Endothelial cell of umbilical vein (primary cell): ENCODE measurements around the gene WBP1L. TPM values are rescaled to one million over a fixed set of nuclear protein-coding genes. Genes with fewer than 3 reads are reported as not detected.

Experiments
- BruUV-seq: library from RNA; stranded (reverse); fragments of 400-500 nt; replicated peaks from 2 replicates; lab custom pipeline; 2021; lab: Mats Ljungman, UMichigan
- CTCF ChIA-PET: fragments of 300-600, 350-600 bp; sonication (Branson Sonifier 250); formaldehyde crosslinking; loops from one replicate; lab custom pipeline; 2021; ENCODE audit warnings: antibody characterized with exemption, inconsistent platforms; lab: Charles Lee
- POLR2A ChIA-PET: fragments of 300-600, 350-600 bp; sonication (Branson Sonifier 250); formaldehyde crosslinking; loops from one replicate; lab custom pipeline; 2021; ENCODE audit warnings: antibody characterized with exemption, inconsistent platforms; lab: Charles Lee
- DNase-seq: peaks from one replicate; pipeline ENCODE4 v3.0.0-alpha.2; 2011; ENCODE audit warnings: low read depth, low spot score
- FAIRE-seq: peaks from 2 replicates; lab custom pipeline; 2011; peaks lifted over from hg19 to GRCh38; lab: Jason Lieb, UNC
- H2AFZ ChIP-seq: 2 replicates; pipeline ENCODE4 v1.6.0; 2012; ENCODE audit warnings: low read depth, low read length, control low read depth, inconsistent platforms
- H3K27ac ChIP-seq: 2 replicates; pipeline ENCODE4 v1.5.1; 2011; ENCODE audit warnings: low read depth, mild to moderate bottlenecking, control low read depth, low read length, moderate library complexity; ENCODE audit not compliant: insufficient read depth
- H3K27me3 ChIP-seq, 2 experiments: 2 replicates each; pipeline versions ENCODE4 v1.6.0 to v1.6.1; 2011; ENCODE audit warnings: low read length in 2 of 2, mixed read lengths in 1 of 2; ENCODE audit not compliant: control insufficient read depth in 2 of 2, insufficient read depth in 2 of 2
- H3K36me3 ChIP-seq, 2 experiments: 2 replicates in 1 of 2; 3 replicates in 1 of 2; pipeline ENCODE4 v1.5.1; 2011; ENCODE audit warnings: low read length in 2 of 2, mild to moderate bottlenecking in 1 of 2, moderate library complexity in 1 of 2; ENCODE audit not compliant: control insufficient read depth in 2 of 2, insufficient read depth in 2 of 2; ENCODE audit errors: extremely low read depth in 1 of 2
- H3K4me1 ChIP-seq: 3 replicates; pipeline ENCODE4 v1.5.1; 2011; ENCODE audit warnings: mild to moderate bottlenecking, low read length; ENCODE audit not compliant: control insufficient read depth, insufficient read depth; ENCODE audit errors: extremely low read depth
- H3K4me2 ChIP-seq: 2 replicates; pipeline ENCODE4 v1.6.1; 2011; ENCODE audit warnings: low read length, control low read depth, mixed read lengths; ENCODE audit not compliant: insufficient read depth
- H3K4me3 ChIP-seq, 3 experiments: fragments of 200-600 bp in 1 of 3; sonication (generic), shearing (Covaris generic) in 1 of 3; replicated peaks in 1 of 3; 2 replicates each; pipeline ENCODE4 v1.5.1; 2011 to 2016; ENCODE audit warnings: control low read depth in 3 of 3, low read length in 3 of 3, mild to moderate bottlenecking in 2 of 3, inconsistent platforms in 1 of 3, low read depth in 1 of 3, moderate library complexity in 1 of 3; ENCODE audit not compliant: insufficient read depth in 1 of 3
- H3K79me2 ChIP-seq: 2 replicates; pipeline ENCODE4 v1.6.0; 2012; ENCODE audit warnings: low read length, inconsistent platforms; ENCODE audit not compliant: control insufficient read depth, insufficient read depth
- H3K9ac ChIP-seq: replicated peaks from 2 replicates; pipeline ENCODE3; 2011; ENCODE audit warnings: low read length, control low read depth; ENCODE audit not compliant: insufficient read depth; ENCODE audit errors: extremely low read depth
- H3K9me1 ChIP-seq: replicated peaks from 3 replicates; pipeline ENCODE4 v1.6.0; 2011; ENCODE audit warnings: mild to moderate bottlenecking, low read length; ENCODE audit not compliant: control insufficient read depth, insufficient read depth; ENCODE audit errors: extremely low read depth
- H3K9me3 ChIP-seq: replicated peaks from 2 replicates; pipeline ENCODE4 v1.5.1; 2012; ENCODE audit warnings: low read length, inconsistent platforms; ENCODE audit not compliant: control insufficient read depth, insufficient read depth
- H4K20me1 ChIP-seq: replicated peaks from 2 replicates; pipeline ENCODE3; 2011; ENCODE audit warnings: mild to moderate bottlenecking, low read length; ENCODE audit not compliant: control insufficient read depth, insufficient read depth; ENCODE audit errors: extremely low read depth
- EZH2 ChIP-seq: IDR thresholded peaks from 2 replicates; pipeline ENCODE4 v1.6.1; 2012; ENCODE audit warnings: borderline replicate concordance, low read depth, mild to moderate bottlenecking, moderate library complexity, low read length, inconsistent platforms; ENCODE audit not compliant: severe bottlenecking
- FOS ChIP-seq: IDR thresholded peaks from 2 replicates; pipeline ENCODE4 v1.6.1; 2011; ENCODE audit warnings: mild to moderate bottlenecking, low read length, moderate library complexity, borderline replicate concordance; ENCODE audit not compliant: insufficient read depth
- GATA2 ChIP-seq: IDR thresholded peaks from 2 replicates; pipeline ENCODE4 v1.7.0; 2011; ENCODE audit warnings: low read depth, mild to moderate bottlenecking, moderate library complexity, mixed read lengths, low read length; ENCODE audit not compliant: insufficient read length, insufficient read depth
- JUN ChIP-seq: IDR thresholded peaks from 2 replicates; pipeline ENCODE4 v1.6.1; 2011; ENCODE audit warnings: borderline replicate concordance, low read depth; ENCODE audit not compliant: insufficient read length, insufficient read depth
- MYC ChIP-seq: IDR thresholded peaks from one replicate; pipeline ENCODE4 v1.6.1; 2011; ENCODE audit warnings: mild to moderate bottlenecking, low read depth, low read length
- POLR2A ChIP-seq: IDR thresholded peaks from 2 replicates; pipeline ENCODE4 v1.6.1; 2012; ENCODE audit warnings: low read depth, mild to moderate bottlenecking, control low read depth, low read length
- POLR2AphosphoS5 ChIP-seq: IDR thresholded peaks from 2 replicates; pipeline ENCODE4 v1.6.1; 2012; ENCODE audit warnings: low read depth, mild to moderate bottlenecking, control low read depth, low read length, moderate library complexity; ENCODE audit not compliant: insufficient read depth
- dilution Hi-C: fragments of 300-500 bp; cut with MboI; formaldehyde crosslinking; loops from one replicate; pipeline ENCODE4 v1.15.0; 2019; ENCODE audit warnings: low sequenced_read_pairs; ENCODE audit not compliant: extremely low pct_ligation_motif_present
- intact Hi-C: fragments of 100-400 bp; cut with micrococcal nuclease; formaldehyde crosslinking; loops from one replicate; pipeline ENCODE4 v1.10.0; 2022
- polyA plus RNA-seq, 4 experiments: library from polyadenylated mRNA; depleted of rRNA in 3 of 4; stranded (reverse) in 3 of 4; unstranded in 1 of 4; fragments of >200 nt; gene quantifications; 2 replicates each; pipeline versions ENCODE4 v1.2.1 to v1.2.3, GENCODE V29; 2011 to 2012; ENCODE audit warnings: missing spikeins in 1 of 4
- total RNA-seq: library from RNA; stranded (reverse); gene quantifications from 2 replicates; pipeline ENCODE4 v1.2.3, GENCODE V29; 2021
- TF ChIP-seq, protein P1 (sequence below): IDR thresholded peaks from 2 replicates; pipeline ENCODE4 v1.6.1; 2011; ENCODE audit not compliant: insufficient read depth, insufficient read length
- TF ChIP-seq, protein P2 (sequence below), 2 donors: IDR thresholded peaks; 1 replicate in 1 of 2; 2 replicates in 1 of 2; pipeline ENCODE4 v1.5.1; 2011; ENCODE audit warnings: low read length in 2 of 2, mild to moderate bottlenecking in 2 of 2, moderate library complexity in 2 of 2, control low read depth in 1 of 2, inconsistent platforms in 1 of 2, low read depth in 1 of 2; ENCODE audit not compliant: insufficient read depth in 1 of 2; ENCODE audit errors: extremely low read depth in 1 of 2

The WBP1L gene
- total and polyA plus RNA-seq, 2 donors (not counting 3 experiments of a cell fraction or from before 2014, with no cell fraction given): 46.0 to 70.3 TPM

DNA sequence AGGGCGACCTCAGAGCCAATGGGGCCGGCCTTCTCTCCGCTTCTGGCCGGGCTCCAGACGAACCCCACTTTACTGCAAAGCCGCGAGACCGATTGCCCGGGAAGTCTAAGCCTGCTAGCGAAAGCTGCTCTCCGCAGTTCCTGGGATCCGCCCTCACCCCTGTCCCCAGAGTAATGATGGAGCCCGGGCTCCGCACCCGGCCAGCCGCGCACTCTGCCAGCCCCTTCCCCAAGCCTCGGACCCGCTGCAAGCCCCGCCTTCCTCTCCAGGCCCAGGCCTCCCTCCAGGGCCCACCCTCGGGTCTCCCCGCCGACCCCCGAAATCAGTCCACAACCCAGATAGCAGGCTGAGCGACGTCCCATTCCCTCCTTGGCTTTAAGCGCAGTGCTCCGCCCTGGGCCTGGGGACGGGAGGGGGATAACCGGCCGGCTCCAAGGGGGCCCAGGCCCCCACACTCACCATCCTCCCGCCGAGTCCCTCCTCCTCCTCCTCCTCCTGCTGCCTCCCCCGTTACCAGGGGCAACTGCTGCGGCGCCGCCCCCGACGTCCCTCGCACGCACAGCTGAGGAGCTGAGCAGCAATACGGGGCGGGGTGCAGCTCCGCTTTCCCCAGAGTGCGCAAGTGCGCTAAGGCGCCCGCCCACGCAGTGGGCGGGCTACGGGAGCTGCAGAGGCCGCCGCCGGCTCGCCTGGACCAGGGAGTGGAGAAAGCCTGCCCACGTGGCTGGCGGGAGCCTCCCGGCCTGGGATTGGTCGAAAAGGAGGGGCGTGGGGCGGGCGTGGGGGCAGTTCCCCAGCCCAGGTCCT lies 29.7 kb upstream of the WBP1L start, which contains the start of gene ARL3:
ARL3 (minus strand) TSS at position 584 of the 807 bp plus-strand sequence; CDS start at position 462, 122 bp downstream.
- H4K20me1 ChIP-seq: no peaks in the 10 kb centered on the region
- H3K79me2 ChIP-seq: peaks cover 16% of the 10 kb centered on the region
- H3K4me2 ChIP-seq: peak within 1 kb of the TSS; percentile 94
- no peaks in the 10 kb centered on the region for H3K9me3 ChIP-seq
- H3K9ac ChIP-seq: peak within 1 kb of the TSS; percentile 78
- dilution Hi-C loops: no loop called here
- intact Hi-C loops: loop anchor here (1.0 to 5.0 kb wide), 5 partner anchors 35 to 319 kb away; partner anchors contain the start of genes NFKB2 and SUFU
- ChIA-PET CTCF (interaction anchor here (0.6 to 7.1 kb wide), 15 partner anchors 14 to 530 kb away, joined by 3 to 75 read pairs (median 3); partner anchors contain the start of genes ACTR1A and SUFU), POLR2A (interaction anchor here (1.1 to 1.5 kb wide), 2 partner anchors 29 to 62 kb away, joined by 3 to 6 read pairs; partner anchors contain the start of gene WBP1L)
- H3K27ac ChIP-seq: peak within 1 kb of the TSS; percentile 38
- TF ChIP-seq JUN: no peak
- no peak for TF ChIP-seq FOS
- TF ChIP-seq POLR2AphosphoS5: peak; percentile 37
- TF ChIP-seq EZH2: no peak
- TF ChIP-seq, protein P1, sequence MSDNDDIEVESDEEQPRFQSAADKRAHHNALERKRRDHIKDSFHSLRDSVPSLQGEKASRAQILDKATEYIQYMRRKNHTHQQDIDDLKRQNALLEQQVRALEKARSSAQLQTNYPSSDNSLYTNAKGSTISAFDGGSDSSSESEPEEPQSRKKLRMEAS: peak; percentile 78
- TF ChIP-seq, protein P2, sequence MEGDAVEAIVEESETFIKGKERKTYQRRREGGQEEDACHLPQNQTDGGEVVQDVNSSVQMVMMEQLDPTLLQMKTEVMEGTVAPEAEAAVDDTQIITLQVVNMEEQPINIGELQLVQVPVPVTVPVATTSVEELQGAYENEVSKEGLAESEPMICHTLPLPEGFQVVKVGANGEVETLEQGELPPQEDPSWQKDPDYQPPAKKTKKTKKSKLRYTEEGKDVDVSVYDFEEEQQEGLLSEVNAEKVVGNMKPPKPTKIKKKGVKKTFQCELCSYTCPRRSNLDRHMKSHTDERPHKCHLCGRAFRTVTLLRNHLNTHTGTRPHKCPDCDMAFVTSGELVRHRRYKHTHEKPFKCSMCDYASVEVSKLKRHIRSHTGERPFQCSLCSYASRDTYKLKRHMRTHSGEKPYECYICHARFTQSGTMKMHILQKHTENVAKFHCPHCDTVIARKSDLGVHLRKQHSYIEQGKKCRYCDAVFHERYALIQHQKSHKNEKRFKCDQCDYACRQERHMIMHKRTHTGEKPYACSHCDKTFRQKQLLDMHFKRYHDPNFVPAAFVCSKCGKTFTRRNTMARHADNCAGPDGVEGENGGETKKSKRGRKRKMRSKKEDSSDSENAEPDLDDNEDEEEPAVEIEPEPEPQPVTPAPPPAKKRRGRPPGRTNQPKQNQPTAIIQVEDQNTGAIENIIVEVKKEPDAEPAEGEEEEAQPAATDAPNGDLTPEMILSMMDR (IDR thresholded peaks at IDR 0.05; ENCODE audit: extremely low read depth in 1 of 2, insufficient read depth in 1 of 2, low read depth in 1 of 2, low read length in 2 of 2): peak; percentile 39 to 78
- no peak for TF ChIP-seq GATA2
- peak; percentile 76 for TF ChIP-seq POLR2A
- no peak for TF ChIP-seq MYC
- BruUV-seq: no TSS peak
- no peaks in the 10 kb centered on the region for H3K9me1 ChIP-seq
- H3K4me3 ChIP-seq: peak within 1 kb of the TSS; percentile 64 to 85 (median 85)
- no peaks in the 10 kb centered on the region for H3K27me3 ChIP-seq
- peak; percentile 99 for DNase-seq
- peaks cover 23% of the 10 kb centered on the region for H3K4me1 ChIP-seq
- peak within 1 kb of the TSS; percentile 91 for H2AFZ ChIP-seq
- FAIRE-seq: peak; percentile 91
- no peaks in the 10 kb centered on the region for H3K36me3 ChIP-seq
